GM12892 (cell line): ENCODE results near the gene PIP5K1C.
"Not testable (repeated sequence)": the region's sequence is repeated elsewhere in the genome, so short reads cannot be mapped to it uniquely, and the experiment has no call there.

Source experiments
- DNase-seq: peaks from one replicate; pipeline ENCODE4 v3.0.0; 2011; ENCODE audit not compliant: insufficient read length
- FAIRE-seq: peaks from 2 replicates; lab custom pipeline; 2011; peaks lifted over from hg19 to GRCh38; lab: Jason Lieb, UNC
- POLR2A ChIP-seq: IDR thresholded peaks from 2 replicates; pipeline ENCODE4 v1.6.1; 2011; ENCODE audit warnings: low read depth, low read length, control low read depth
- POLR2AphosphoS5 ChIP-seq: IDR thresholded peaks from 2 replicates; pipeline ENCODE4 v1.6.1; 2011; ENCODE audit warnings: low read depth, low read length, control low read depth
- TAF1 ChIP-seq: IDR thresholded peaks from 2 replicates; pipeline ENCODE4 v1.6.1; 2011; ENCODE audit warnings: low read depth, mild to moderate bottlenecking, control low read depth, low read length, borderline replicate concordance

The PIP5K1C gene

DNA sequence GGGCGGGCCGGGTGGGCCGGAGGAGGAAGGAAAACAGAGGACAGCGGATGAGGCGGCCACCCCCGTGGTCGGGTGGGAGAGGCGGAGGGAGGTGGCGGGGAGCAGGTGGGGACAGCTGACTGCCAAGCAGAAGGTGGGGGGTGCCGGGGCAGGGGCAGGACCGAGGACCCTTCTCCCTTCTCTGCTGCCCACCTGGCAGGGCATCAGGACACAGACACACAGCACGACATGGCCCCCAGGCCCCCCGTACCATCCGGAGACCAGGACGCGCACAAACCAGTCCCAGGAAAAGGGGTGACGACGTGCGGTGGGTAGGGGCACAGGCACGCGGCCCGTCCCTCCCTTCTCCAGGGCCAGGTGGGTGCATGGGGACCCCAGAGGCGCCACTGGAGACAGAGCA lies 62.6 kb downstream of the PIP5K1C start:
- no peak for FAIRE-seq

DNA sequence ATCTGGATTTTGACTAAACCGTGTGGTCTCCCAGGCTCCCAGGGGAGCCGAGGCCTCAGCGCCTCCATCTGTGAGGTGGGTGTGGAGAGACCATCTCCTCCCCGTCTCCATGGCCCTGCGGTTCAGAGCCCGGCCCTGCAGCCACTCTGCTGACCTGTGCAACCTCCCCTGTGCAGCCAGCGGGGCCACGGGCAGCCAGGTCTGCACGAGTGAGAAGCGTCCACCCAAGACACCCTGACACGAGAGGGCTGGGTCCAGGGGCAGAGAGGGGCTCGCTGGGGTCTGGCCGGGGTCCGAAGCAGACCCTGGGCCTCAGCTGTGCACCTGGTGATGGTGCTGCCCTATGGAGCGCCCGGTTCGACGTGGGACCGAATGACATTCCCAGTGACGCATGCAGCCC lies 63.3 kb downstream of the PIP5K1C start:
- no peak for FAIRE-seq

More for the DNA sequence above, 62.6 kb downstream of the PIP5K1C start:
- TF ChIP-seq POLR2AphosphoS5 (no peak), POLR2A (no peak)
- DNase-seq = no peak

DNA sequence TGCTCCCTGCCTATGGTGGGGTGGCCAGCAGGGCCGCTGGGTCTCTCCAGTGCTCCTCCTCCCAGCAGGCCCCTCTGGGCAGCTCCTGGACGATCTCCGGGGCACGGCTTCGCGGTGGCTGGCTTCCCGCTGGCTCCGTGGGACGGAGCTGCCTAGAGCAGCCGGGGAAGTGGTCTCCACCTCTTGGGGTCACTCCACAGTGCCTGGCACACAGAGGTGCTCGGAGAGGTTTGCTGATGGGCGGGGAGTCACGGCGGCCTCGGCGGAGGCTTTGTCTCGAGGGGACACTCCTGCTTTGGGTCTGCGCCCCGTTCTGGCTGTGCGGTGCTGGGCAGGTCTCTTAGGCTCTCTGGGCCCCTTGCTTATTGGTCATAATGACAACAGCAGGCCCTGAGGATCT lies 63.8 kb downstream of the PIP5K1C start:
- TF ChIP-seq POLR2A = no peak
- no peak for TF ChIP-seq POLR2AphosphoS5
- TF ChIP-seq TAF1 = no peak
- no peak for FAIRE-seq
- DNase-seq = no peak

More for the DNA sequence above, 63.3 kb downstream of the PIP5K1C start:
- TF ChIP-seq POLR2AphosphoS5 (no peak), TAF1 (no peak), POLR2A (no peak)
- no peak for DNase-seq

DNA sequence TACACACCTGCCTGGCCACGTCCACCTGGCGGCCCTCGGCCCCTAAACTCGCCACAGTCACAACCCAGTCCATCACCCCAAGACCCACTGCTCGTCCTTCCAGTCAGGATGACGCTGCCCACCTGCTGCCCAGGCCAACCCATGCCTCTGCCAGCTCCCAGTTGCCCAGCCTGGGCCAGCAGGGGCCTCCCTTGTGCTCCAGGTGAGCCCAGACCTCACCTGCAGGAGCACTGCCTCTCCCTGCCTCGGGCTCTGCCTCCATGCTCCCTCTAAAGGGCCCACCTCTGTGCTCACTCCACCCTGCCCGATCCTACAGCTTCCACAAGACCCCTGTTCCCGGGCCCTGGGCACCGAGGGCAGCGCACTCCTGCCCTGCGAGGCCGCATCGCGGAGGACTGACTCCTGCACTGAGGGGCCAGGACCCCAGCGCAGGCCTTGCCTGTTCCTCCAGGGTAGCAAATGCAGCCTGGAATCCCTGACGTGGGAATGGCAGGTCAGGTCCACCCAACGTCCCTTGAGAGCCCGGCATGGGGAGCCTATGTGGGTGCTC lies 65.7 kb downstream of the PIP5K1C start:
- FAIRE-seq (no peak), DNase-seq (no peak)
- TF ChIP-seq POLR2AphosphoS5 (no peak), POLR2A (no peak), TAF1 (no peak)

DNA sequence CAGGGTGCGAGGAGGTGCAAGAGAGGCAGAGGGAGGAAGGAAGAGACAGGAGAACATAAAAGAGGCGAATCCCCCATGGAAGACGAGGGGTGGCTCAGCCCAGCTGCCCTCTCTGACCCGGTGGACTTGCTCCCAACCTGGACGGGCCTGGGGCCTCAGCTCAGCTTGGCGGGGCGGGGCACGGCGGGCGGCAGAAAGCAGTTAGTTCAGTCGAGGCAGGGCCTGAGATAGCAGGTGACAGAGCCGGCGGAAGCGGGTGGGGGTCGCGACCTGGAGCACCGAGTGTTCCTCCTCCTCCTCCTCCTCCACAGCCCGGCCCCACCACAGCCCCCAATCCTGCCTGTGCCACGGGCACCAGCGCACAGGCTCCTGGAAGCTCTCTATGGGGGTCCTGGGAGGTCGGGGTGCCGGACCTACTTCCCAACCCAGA lies 66.7 kb downstream of the PIP5K1C start:
- TF ChIP-seq POLR2A = no peak
- TF ChIP-seq POLR2AphosphoS5 = no peak
- no peak for TF ChIP-seq TAF1
- no peak for FAIRE-seq
- DNase-seq = no peak

DNA sequence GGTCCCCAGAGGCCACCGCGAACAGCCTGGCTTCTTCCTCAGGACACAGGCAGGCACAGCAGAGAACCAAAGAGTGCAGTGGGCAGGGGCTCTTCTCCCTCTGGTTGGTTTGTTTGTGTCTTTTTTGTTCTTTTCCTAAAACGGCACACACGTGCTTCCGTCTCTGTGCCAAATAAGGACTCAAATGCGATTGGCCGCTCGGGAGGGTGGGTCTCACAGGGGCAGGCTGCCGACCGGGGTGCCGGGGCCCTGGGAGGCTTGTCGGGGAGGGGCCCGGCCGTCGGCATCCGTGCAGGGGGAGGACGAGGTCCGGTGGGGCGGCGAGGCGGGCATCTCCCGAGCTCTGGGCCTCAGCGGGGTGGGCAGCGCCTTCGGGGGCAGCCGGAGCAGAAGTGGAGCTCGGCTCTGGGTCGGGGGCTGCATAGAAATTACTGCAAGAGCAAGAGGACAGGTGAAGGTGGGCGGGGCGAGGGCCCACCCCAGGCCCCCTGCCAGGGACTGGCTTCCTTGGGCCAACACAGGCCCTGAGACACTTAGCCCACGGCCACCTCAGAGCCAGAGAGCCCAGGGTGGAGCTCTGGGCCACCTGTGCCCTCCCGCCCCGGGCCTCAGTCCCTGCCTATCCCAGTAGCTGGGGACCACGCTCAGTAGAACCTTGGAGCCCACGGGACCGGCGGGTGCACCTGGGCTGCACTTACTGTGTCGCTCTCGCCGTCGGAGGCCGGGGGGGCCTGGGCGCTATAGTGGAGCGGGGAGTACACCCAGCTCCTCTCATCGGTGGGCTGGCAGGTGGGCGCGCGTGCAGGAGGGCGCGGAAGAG lies 67.3 kb downstream of the PIP5K1C start:
- TF ChIP-seq POLR2AphosphoS5 (no peak), TAF1 (no peak), POLR2A (no peak)
- no peak for FAIRE-seq
- DNase-seq = no peak

DNA sequence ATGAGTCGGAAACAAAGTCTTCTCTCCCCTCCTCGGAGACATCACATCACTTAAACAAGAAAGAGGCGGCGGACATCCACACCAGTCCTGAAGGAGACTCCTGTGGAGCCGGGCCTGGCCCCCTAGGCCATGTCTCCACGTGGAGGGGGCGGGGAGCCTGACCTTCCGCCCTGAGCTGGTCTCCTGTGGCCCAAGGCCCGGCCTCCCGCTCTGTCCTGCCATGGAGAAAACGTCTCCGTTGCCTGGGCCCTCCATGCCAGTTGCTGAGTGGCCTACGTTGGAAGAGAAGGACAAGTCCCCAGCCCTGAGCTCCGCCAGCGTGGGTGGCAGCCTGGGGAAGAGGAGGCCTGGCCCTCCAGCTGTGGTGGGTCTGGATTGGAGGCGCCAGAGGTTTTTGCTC lies 68.2 kb downstream of the PIP5K1C start:
- TF ChIP-seq TAF1 = no peak
- TF ChIP-seq POLR2AphosphoS5 = no peak
- no peak for TF ChIP-seq POLR2A
- no peak for DNase-seq
- FAIRE-seq = no peak

DNA sequence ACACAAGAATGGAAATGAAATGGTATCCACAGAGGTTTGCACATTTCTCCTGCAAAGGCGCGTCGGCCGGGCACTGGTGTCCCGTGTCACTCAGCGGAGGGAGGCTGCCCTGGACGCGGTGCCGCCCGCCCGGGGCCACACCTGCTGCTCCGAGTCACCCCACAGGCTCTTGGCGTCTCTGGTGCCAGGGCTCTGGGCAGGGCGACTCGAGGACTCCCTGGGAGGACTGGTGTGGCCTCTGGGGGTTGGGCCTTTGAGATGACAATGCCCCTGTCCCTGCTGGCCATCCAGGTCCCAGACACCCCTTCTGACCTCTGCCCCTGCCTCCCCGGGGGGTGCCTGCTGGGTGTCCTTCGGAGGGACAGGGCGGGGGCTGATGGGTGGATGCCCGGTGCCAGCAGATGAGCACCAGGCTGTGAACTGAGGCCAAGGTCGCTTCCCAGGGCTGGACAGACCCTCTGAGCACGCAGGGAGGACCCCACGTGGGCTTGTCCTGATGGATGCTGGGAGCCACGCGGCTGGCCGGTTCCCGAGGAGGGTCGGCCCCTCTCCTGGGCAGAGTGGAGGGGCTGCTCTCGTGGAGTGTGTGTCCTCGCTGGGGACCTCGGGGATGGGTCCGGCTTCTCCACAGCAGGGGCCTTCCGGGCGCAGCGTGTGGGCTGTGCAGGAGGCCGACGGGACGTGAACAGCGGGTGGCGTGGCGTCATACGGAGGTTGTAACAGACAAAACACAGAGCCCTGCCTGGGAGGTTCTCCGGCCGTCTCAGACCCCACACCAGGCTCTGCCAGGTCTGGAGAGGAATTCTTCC lies 69.0 kb downstream of the PIP5K1C start:
- TF ChIP-seq TAF1 = no peak
- TF ChIP-seq POLR2A = no peak
- TF ChIP-seq POLR2AphosphoS5 = no peak
- DNase-seq = no peak
- no peak for FAIRE-seq

DNA sequence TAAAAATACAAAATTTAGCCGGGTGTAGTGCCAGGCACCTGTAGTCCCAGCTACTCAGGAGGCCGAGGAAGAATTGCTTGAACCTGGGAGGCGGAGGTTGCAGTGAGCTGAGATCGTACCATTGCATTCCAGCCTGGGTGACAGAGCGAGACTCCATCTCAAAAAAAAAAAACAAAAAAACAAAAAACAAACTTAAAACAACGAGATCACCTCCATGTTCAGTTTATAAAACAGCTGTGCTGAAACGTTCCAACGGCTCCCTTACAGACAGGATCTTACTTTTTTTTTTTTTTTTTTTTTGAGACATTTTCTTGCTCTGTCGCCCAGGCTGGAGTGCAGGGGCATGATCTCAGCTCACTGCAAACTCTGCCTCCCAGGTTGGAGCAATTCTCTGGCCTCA lies 71.5 kb downstream of the PIP5K1C start:
- DNase-seq, FAIRE-seq: not testable (repeated sequence)

DNA sequence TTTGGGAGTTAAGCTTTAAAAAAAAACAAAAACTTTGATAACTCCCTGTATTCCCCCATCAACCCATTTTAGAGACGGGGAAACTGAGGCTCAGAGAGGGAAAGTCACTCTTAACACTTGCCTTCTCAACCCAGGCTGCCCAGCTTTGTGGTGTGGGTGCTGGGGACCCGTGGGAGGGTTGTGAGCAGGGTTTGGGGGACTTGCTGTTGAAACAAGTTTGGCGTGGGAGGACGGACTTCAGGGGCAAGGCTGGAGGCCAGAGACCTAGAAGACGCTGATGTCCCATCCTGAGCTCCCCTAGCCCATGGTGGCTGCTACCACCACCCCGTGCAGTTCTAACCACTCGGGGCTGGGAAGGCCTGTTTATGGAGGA lies 72.9 kb downstream of the PIP5K1C start:
- DNase-seq (no peak), FAIRE-seq (no peak)
- TF ChIP-seq TAF1 = no peak
- TF ChIP-seq POLR2AphosphoS5 = no peak
- no peak for TF ChIP-seq POLR2A

DNA sequence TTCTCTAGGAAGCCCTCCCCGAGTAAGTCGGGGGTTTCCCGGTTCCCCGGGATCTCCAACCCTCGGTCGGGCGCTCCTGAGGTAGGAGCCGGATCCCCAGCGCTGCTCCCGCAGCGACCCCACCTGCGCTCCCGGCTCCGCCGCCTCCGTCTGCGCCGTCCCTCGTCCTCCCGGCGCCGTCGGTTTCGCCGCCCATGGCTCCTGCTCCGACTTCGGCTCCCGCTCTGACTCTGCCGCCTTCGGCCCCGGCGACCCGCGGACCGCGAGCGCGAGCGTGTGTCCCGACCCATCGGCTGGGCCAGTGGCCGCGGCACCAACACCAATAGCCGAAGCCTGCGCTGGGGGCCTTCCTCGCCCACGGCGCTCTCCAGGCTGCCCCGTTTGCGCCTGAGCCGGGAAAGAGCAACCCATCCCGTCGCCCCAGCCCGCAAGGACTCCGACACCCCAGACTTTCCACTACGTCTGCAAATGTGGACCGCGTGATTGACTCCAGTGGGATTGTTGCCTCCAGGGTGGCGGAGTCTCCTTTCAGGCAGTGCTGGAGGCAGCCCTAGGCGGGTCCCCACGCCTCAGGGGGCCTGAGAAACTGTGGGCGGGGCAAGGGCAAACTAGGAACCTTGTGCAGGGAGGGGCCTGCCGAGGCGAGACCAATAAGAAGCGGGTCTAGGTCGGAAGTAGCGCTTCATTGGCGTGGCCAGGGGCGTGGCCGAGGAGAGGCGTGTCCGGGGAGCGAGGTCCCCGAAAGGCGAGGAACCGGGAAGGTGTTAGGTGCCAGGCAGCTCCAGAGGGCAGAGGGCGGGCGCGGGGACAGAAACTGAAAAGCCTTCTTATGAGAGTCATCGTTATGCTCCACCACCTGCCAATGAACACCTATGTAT lies 73.6 kb downstream of the PIP5K1C start, which contains the start of gene CACTIN:
Gene CACTIN (minus strand): TSS at position 318 of the 878 bp plus-strand sequence. CDS start 28 bp downstream, at position 290.
- TF ChIP-seq TAF1 (peak; percentile 72), POLR2A (peak; percentile 97), POLR2AphosphoS5 (peak; percentile 90)
- DNase-seq = peak; percentile 100
- FAIRE-seq = peak; percentile 100
